HG03280 (cell line): ENCODE measurements around the gene GNAZ.

ENCODE experiments used
- ATAC-seq: cut with Tn5 transposase; IDR thresholded peaks from one replicate; pipeline ENCODE4 v1.9.1; 2021; ENCODE audit warnings: mild to moderate bottlenecking, moderate library complexity; ENCODE audit not compliant: unreplicated experiment

The GNAZ gene

GRCh38 chr22:23105919-23106318, 35.6 kb downstream of the GNAZ start:
- no peak for ATAC-seq

GRCh38 chr22:23106344-23106743, 36.0 kb downstream of the GNAZ start:
- no peak for ATAC-seq

- ATAC-seq, result no peak
Observed at GRCh38 chr22:23106906-23107367, 36.6 kb downstream of the GNAZ start.

DNA sequence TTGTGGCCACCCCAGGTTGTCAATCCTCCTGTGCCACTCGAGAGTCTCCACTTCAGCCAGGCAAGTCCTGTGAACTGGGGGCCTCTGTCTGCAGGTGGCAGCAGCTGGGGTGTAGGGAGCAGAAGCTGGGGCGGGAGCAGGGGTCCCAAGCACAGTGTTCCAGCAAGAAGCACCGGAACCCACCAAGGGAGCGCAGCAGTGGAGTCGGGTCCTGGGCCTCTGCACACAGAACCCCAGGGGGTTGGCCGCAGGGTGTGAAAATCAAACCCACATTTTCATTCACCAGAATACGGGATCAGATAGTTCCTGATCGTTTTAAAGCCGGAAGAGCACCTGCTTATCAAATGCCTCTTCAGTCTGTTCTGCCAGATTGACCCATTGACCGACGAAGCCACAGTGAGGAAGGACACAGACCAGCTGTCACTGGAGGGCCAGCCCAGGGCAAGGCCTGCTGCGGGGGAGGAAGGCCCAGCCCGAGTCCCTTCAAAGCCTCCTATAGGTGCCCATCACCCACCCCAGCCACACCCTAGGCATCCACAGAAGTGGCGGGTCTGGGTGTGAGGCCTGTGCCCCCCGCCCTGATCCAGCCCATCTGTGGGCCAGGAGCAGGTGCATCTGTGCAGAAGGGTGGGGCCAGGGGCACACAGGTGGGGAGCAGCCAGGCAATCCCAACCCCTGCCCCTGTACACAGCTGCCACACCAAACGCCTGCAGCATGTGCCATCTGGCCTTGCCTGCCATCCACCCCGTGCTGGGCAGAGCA, 37.3 kb downstream of the GNAZ start:
- ATAC-seq, result no peak

DNA sequence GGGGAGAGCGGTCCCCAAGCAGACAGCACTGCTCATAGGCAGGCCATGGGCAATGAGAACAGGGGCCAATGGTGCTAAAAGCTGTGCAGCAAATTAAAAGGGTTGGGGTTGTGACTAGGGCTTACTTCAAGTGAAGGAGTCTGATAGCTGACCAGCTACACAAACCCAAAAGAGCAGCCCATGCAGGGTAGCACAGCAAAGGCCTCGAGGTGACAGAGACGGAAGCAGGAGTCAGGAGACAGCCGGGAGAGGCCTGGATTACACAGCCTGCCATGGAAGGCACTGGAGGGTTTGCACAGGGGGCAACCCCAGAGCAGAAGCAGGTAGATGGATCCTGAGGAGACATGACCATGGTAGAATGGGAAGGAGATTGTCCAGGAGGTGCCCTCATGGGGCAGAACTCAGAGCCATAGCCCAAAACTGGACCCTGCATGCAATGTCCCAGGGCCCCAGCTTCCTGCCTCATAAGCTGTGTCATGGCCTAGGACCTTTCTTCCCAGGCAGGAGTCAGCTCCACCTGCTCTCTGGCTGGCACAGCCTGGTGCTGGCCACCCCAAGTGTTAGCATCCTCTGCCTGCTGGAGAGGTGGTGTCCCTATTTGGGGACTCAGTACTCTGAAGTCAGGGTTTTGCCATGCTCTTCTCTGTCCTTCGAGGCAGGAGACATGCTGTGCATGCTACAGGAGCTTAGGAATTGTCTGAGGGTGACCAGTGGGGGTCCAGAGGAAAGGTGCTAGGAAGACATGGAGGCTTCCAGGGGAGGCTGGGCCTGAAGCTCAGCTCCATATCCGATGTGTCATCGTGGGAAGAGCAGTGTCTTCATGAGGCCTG, 38.1 kb downstream of the GNAZ start:
- ATAC-seq, result no peak

DNA sequence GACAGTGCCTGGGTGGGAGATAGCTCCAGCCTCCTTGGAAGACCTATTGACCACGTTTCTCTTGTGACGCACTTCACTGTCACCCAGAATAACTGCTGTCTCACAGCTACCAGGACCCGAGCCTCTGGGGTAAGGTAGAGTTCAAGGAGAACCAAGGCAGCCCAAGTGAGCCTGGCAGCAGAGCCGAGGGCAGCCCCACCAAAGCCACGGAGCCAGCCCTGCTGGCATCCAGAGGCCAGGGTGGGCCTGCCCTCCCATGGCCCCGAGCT, 38.7 kb downstream of the GNAZ start:
- ATAC-seq, result no peak

DNA sequence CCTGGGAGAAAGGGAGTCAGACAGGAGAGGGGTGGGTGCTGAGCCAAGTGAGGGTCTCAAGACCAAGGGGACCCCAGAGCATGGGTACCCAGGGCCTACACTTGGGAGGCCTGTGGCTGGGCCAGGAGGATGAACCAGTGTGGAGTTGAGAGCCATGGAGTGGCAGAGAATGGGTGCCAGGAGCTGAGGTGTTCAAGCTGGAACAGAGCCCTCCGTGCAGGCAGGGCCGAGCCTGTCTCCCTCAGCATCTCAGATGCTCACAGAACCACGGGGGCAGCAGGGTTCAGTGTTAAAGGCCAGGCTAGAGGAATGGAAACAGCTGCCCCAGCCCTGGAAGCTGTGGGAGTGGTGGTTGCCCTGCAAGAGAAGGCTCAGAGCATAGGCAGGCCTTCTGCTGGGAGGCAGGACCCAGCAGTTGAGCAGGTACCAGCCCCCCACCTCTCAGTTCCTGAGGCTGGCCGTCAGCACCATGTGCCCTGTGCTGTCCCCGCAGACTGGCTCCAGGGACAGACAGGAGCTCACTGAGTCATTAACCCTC, 39.2 kb downstream of the GNAZ start:
- no peak for ATAC-seq

DNA sequence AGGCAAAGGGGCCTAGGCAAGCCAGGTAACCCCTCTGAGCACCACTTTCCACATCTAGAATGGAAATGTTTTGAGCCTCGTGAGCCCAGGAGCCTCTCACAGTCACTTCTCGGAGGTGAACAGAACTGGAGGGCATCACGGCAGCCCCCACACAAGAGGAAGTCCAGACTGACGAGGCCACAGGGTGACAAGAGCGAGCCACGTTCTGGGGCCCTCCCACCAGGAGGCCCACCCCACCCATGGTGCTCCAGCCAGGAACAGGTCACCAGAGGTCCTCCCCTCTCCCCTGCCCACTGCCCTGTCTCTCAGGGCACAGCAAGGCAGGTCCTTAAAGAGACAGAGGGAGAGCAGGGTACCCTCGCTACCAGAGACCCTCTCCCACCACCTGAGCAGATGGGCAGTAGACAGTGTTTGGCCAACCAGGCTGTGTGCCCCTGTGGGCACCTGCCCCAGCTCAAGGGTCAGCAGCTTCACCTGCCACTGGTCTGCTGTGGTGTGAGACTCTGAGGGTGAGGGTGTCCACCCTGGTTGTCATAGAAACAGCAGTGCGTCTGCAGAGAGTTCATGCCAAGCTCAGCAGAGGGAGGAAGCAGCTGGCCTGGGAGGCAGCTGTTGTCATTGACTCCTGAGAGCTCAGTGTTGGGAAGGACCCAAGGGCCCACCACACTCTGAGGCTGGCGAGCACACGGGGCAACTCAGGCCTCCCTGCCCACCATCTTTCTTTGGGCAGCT, 40.0 kb downstream of the GNAZ start:
- no peak for ATAC-seq

- ATAC-seq, result no peak
Observed at GRCh38 chr22:23110922-23111527, 40.7 kb downstream of the GNAZ start.

DNA sequence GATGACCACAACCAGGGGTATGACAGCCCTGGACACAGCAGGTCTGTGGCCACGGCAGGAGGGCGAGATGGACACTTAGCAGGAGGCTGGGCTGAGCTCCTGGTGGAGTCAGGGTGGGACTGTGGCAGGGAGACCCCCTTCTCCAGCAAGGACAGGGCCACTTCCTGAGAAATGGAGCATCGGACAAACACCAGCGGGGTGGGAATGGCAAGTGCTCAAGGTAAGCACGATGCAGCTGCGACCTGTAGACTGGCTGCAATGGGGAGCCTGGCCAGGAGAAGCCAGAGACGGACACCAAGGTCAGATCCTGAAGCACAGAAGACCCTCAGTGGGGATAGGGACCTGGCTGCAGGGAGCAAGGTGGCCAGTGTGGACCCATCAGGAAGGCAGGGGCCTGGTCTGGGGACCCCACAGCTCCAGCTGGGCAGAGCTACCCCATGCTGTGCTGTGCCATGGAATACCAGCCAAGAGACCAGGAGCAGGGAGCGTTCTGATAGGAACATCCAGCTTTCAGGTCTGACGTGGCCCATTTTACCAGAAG, 42.2 kb downstream of the GNAZ start:
- no peak for ATAC-seq

- no peak for ATAC-seq
Observed at GRCh38 chr22:23113067-23113846, 42.9 kb downstream of the GNAZ start.

DNA sequence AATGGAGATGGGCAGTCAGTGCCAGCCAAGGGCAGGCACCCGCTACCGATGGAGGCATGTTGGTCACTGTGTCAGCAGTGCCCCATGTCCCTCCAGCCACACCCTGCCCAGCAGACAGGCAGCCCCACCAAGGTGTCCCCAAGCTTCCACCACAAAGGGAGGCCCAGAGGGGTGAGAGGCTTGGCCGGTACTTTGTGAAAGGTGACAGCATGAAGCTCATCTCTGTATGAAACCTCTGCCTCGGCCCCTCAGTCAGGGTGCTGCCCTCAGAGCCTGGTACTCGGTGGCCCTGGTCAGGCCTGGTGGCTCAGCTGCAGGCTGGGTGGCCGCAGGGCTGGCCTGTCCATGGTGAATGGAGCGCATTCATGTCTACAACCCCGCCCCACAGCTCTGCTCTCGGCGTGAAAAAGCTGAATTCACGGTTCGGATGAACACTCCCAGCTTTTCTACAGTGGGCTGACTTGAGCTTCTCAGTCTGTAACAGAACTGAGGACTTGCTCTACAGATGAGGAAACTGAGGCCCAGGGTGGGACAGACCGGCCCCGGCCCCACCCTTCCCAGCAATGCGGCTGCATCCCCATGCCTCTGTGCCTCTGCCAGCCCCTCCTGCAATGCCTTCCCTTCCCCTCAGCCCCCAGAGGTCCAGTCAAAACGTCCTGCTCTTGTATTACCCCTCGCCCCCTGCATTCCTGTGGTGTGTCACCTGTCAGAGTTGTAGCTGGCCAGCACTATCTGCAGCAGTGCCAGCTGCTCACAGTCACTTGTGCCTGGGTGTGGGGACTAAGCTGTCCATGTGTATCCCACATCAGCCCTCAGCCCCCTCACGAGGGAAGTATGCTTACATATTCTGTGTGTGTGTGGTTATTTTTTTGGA, 43.8 kb downstream of the GNAZ start:
- ATAC-seq, result no peak

DNA sequence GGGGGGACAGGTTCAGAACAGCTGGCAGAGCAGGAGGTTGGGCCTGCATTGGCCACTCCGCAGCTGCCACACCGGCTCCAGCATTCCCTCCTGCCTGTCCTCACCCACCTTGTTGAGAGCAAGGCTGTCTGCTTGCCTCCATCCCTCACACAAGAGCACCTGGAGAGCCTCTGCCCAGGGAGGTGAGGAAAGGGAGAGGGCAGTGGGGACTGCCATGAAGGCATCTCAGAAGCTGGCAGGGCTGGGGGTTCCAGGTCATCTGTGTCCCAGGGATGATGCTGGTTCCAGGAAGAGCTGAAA, 44.4 kb downstream of the GNAZ start:
- ATAC-seq, result no peak

DNA sequence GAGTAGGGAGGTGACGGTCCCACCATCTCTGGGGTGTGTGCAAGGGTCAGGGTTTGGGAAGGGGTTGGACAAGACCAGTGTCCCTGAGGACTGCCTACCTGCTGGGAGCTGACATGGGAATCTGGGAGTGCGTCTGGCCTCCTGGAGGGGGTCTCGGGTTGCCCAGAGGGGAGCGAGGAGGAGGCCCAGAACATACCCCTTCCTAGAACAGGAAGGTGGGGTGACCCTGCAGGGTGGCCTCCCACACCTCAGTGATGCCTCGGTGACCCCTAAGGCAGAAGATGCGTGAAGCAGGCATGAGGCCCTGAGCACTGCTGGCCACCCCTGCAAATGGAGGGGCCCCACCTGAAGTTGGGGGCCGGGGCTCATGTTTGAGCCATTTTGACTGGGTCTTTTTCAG, 45.0 kb downstream of the GNAZ start:
- no peak for ATAC-seq

DNA sequence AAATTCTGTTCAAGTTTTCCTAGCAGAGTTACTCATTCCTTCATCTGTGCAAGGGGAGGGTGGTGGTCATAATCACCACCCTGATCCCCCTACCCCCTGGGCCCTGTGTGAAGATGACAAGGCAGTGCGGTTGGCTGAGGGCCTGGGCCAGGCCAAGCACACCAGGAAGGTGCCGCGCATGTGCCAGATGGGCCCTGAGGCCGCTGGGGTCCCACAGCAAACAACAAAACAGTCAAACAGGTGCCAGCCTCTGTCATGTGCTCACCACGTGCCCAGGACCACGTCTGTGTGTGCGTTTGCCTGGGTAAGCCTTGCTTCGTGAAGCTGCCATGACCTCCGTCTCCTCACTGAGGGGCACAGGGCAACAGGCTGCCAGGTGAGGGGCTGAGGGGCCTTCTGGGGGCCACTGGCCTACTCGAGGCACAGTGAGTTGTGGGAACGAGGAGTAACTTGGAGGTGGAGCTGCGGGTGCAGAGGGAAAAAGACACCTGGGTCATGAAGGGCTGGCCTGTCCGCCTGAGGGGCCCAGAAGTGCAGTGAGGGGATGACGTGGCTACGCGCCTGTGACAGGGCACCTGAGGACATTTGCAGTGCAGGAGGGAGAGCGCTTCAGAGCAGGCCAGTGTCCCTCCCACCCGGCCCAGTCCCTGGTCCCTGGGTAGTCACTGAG, 45.6 kb downstream of the GNAZ start:
- ATAC-seq, result no peak

- ATAC-seq, result no peak
Observed at GRCh38 chr22:23116506-23117263, 46.4 kb downstream of the GNAZ start.

DNA sequence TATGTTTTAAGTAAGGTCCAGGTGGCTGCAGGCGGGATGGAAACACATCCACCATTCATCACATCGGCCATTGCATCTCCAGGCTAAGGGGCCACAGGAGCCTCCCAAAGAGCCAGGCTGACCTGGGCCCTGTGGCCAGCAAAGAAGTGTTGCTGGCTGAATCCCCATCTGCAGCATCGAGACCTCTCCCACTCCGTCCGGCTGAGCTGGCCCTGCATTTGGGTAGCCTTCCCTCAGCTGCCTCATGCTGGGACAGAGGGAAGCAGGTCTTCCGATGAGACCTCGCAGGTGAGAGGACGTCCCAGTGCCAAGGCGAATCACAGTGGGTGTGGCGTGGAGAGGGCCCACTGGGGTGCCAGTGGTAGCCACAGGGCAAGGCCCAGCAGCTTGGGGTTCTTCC, 47.0 kb downstream of the GNAZ start:
- no peak for ATAC-seq
